Stimulated activated CD4-positive, alpha-beta T cell treated with anti-CD3 and anti-CD28 coated beads, Interleukin-2, amount 100 ng/mL, for 48 hours (primary cell): ENCODE results near the gene JRKL.

Experiments
- DNase-seq, 2 donors: peaks; one replicate each; pipeline ENCODE4 v3.0.0-alpha.2; 2020

JRKL gene

DNA sequence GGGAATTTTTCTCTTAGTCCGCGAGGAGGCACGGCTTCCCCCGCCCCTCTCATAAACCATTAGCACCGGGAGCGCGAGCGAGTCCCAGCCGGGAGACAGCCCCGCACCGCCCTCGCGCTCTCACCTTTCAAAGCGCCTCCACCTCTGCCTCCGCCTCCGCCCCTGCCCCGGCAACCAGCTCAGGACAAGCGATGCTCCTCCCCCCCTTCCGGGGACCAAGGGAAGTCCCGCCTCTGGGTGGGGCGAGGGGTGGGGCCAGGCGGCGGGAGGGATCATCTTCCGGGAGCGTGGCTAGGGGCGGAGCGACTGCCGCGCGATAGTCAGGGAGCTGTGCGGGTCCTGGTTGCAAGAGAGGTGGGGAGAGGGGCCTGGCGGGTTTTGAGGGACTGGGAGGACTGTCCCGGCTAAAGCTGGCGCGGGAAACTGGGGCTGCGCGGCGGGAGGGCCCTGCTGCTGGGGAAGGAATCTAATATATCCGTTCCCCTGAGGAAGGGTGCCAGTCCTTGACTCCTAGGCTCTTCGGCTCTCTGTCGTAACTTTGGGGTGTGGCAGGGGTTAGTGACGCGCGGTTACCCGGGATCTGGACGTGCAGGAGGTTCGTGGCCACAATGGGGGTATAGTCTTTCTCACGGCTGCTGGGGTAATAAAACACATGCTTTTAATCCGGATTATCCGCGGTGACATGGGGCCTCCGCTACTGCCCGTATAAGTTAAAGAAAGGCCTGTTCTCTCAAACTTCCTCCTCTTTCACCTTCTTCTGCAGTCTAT, at the start of gene JRKL, which contains the start of gene CCDC82:
Gene JRKL (plus strand): TSS at position 294 of the 768 bp plus-strand sequence. CDS start 637 bp downstream, outside the sequence.
Gene CCDC82 (minus strand): TSS at position 193 of the 768 bp plus-strand sequence. CDS start 5,165 bp downstream, outside the sequence.
- peak; percentile 98 for DNase-seq

DNA sequence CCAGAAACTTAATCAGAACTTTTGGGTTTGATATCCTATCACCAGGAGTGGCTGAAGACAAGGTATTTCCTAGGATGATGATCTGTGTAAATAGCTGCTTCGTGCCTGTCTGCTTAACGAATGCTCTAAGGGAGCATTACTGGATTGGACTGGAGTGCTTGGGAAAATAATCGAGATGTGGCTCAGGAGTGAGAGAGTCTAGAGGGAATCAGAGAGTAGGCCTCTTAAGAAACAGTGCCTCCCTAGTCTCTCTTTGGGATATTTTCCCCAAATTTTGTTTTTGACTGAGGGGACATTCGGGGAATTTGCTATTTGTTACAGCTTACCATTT, 49.3 kb upstream of the JRKL start:
- no peak for DNase-seq

DNA sequence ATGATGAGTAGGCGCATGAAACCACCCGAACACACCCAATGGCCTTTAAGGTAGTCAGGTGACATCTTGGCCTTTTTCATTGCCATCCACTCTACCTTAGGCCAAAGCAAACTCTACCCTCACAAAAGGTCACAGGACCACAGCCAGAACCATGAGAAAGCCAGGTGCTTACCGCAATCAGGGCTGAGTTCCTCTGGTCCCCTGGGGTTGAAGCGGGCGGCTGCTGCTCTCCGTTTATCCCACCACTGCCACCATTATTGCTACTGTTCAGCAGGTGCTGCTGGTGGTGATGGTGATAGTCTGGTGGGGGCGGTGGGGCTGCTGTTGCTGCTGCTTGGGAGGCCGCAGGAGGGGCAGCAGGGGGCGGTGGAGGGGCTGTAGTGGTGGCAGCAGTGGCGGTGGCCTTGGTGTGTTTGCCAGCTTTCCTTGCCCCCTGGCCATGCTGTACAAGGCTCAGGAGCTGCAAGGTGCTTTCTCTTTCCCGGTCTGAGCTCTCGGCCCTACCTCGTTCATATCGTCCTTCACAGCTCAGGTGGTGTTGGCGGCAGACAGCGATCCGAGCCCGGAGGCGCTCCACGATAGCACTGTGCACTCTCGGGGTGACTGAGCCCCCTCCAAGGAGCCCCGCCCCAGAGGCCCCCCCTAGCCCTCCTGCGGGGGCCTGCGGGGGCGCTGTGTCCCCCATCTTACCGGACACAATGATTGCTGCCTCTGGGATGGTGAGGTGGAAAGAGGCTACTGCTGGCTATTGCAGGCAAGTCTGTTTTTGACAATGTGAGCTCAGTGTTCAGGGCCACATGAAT, 48.4 kb upstream of the JRKL start:
- DNase-seq = peak in 1 of 2 donors; percentile 50

DNA sequence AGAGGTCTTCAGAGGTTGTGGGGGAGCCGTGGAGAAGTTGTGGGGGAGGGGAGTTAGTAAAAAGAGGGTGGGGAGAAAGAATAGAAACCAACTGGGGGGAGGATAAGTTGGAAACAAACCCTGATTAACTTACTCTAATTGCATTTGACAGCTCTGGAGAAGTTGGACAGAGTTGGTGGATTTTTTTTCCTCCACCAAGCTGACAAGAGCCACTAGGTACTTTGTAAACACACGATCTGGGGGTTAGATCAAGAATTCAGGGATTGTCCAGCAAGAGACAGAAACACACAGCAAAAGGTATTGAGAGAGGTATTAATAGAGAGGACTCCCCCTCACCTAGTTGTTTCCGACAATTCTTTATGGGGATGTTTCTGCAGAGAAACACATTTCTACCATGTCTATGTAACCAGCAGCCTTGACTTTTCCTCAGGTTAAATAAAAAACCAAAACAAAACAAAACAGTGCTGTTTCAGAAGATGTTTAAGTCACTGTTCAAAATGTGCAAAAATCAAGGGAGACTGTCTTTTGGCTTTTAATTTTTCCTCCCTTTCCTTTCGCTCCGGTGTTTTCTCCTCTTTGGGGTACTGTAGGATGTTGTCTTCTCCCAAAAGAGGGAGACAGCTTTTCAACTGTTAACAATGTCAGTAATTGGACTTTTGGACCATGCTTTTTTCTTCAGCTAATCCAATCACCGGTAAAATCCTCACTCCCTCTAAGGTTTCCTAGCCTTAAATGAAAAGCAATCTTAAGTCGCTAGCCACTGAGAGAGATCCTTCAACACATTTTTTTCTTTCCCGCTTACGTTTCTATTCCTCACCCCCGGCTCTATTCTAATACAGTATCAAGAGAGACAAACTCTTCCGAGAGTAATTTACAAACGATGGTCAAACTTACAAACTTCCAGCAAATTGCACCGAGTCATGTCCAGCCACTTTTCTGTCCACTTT, 47.5 kb upstream of the JRKL start:
- no peak for DNase-seq

DNA sequence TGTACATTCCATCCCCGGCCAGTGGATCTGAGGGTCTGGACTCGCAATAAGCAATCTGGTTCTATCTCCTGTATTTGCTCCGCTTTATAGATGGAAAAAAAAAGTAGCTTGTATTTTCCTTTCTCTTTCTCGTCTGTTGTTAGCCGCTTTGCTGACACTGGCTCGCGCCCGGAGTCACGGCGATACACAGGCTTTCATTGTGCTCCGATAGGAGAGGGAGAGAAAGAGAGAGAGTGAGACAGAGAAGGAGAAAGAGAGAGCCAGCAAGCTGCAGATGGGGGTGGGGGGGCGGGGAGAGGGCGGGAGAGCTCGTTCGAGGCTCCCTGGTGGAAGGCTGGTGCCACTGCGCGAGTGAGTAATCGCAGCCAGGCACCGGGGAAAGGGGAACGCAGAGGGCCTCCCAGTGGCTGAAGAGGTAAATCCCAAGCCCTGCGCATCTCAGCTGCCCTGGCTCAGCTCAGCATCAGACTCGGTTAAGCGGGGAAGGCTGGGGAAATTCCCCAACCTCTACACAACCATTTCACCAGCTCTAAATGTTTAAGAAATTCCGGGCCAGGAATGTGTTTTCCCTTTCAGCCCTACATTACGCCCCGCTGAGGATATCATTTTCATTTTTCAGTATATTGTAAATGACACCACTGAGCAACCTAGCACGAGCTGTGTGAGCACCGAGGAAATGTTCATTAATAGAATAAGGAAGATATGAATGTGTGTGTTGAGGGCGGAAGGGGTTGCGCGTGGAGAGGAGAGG, 46.7 kb upstream of the JRKL start, which contains the start of gene MAML2:
Gene MAML2 (minus strand): TSS at position 235 of the 751 bp plus-strand sequence. CDS start 1,300 bp downstream, outside the sequence.
- peak; percentile 75 to 78 for DNase-seq

DNA sequence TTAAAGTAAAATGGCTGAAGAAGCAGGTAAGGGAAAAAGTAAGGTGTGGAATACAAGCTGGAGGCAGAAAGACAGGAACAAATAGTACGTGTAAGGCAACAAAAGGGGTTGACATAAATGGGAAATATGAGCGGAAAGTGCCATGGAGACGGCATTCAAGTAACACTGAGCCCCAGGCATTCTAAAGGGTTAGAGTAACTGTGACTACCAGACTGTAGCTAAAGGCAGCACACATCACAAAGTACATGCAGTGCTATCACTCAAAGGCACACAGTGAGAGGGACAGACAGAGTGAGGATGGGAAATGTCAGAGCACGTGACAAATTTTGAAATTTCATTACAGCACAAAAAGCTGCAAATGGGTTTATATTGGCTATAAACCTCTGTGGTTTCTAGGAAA, 33.0 kb upstream of the JRKL start:
- DNase-seq = no peak

DNA sequence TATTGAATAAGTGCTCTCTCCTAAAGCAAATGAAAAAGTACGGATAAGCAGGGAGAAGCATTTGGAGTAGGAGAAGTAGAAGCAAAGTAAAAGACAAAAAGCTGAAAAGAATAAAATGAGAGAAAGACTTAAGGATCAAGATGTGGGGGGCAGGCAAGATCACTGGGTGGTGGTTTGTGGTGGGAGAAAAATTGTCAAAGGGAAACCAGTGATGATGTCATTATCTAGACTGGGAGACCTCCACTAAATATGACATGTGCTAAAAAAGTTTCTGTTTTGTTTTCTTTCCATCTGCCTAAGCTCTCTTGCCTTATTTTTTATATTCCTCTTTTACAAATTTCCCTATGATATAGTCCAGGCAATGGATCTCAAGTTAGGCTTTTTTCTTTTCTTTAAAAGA, 32.0 kb upstream of the JRKL start:
- DNase-seq = no peak

GRCh38 chr11:96358321-96358720, 31.5 kb upstream of the JRKL start:
- DNase-seq = no peak

GRCh38 chr11:96361778-96362177, 28.0 kb upstream of the JRKL start:
- DNase-seq = no peak

DNA sequence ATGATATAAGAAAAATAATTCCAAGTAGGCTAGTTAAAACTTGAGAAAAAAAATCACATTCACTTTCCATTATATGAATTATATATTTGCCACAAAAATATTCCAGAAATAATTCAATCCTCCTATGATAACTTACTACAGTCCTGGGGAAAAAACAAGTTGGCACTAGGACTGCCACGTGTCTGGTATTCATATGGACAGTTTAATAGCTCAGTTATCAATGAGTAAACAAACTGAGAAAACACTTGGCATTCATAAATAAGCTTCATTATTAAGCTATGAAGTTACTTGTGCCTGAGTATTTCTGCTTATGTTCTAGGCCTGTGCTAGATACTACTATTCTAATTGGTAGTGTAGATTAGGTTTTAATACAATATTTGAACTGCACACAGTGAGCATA, 24.3 kb upstream of the JRKL start:
- no peak for DNase-seq

GRCh38 chr11:96366024-96366423, 23.8 kb upstream of the JRKL start:
- DNase-seq = no peak

DNA sequence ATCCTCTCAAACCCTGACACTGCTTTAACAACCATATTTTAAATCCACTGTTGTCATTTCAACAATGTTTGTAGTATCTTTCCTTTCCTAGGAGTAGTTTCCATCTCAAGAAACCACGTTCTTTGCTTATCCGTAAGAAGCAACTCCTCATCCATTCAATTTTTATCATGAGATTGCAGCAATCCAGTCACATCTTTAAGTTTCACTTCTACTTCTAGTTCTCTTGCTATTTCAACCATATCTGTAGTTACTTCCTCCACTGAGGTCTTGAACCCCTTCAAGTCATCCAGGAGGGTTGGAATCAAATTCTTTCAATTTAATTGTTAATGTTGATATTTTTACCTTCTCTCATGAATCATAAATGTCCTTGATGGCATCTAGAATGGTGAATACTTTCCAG, 22.5 kb upstream of the JRKL start:
- DNase-seq = no peak

- no peak for DNase-seq
These were observed 16.0 kb upstream of the JRKL start for GRCh38 chr11:96373826-96374225.

- DNase-seq = no peak
These were observed 13.0 kb upstream of the JRKL start for GRCh38 chr11:96376796-96377195.

DNA sequence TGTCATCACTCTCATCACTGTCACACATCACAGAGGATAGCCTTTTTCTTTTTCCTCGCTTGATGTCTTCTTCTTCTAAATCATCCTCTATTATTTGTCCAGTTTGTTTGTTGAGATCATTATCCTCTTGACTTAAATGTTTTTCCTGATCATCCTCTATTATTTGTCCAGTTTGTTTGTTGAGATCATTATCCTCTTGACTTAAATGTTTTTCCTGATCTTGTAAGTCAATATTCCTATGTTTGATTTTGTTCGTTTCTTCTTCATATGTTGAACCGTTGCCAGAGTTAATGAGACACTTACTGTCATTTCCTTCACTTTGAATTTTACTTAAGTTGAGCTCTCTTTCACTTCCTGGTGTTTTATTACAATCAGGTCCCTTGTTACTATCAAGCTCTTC, 5.7 kb upstream of the JRKL start:
- no peak for DNase-seq

- DNase-seq = no peak
These were observed 4.6 kb upstream of the JRKL start for GRCh38 chr11:96385187-96385586.

DNA sequence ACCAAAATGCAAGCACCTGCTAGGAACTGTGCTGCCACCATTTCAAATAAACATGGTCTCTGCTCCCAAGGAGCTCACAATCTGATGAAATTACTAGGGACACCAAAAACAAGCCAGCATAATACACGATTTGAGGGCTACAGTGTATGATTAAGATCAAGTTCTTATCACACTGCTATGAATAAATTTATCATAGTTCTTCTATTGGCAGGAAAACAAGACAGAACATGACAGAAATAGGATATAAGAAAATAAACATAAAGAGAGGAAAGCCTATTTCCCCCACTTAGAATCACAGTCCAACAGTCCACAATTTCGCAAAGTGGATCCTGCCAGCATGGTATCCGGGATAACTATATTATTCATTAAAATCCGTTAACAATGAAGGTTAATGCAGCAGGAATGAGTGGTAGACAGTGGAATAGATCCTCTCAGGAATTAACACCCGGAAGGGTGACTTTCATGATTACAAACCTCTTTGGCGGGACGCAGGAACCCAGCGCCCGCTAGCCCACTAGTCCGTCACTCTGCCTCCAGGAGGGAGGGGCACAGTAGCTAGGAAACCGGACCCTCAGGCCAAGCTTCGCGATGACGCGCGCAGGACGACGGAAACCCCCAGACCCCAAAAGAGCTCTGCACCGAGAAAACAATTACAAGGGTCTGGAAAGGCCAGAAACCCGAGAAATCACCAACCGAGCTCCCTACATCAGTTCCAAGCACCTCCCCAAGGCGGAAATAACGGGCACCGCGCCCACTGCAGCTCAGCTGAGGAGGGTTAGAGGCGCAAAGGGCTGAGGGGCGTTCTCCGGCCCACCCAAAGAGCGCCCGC, 708 bp upstream of the JRKL start:
- no peak for DNase-seq

GRCh38 chr11:96390488-96390792, 627 bp downstream of the JRKL start:
- no peak for DNase-seq

GRCh38 chr11:96391698-96392307, 2.0 kb downstream of the JRKL start:
- no peak for DNase-seq

DNA sequence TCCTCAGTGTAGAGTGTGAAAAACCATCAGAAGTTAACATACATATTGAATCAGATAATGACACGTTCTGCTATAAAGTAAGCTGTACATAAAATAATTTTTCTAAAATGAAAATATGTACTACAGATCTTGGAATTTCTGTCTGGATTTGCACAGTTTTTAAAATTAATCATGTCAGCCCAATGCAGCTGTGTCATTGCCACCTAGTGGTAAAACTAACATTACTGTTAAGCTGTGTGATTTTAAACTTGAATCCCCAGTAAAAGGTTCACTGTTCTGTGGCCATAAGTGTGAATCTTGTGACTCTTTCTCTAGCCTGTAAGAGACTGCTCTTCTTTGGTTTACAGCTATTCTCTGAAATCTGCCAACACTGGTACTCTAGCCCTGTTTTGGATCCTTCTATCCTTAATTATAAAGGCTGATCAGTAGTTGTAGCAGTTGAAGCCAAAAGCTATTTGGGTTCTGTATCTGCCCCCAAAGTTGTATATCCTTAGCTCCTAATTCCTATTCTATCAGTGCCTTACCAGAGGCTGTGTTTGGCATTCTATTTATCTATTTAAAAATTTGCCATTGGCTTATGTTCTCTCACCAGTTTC, 4.0 kb downstream of the JRKL start:
- no peak for DNase-seq

DNA sequence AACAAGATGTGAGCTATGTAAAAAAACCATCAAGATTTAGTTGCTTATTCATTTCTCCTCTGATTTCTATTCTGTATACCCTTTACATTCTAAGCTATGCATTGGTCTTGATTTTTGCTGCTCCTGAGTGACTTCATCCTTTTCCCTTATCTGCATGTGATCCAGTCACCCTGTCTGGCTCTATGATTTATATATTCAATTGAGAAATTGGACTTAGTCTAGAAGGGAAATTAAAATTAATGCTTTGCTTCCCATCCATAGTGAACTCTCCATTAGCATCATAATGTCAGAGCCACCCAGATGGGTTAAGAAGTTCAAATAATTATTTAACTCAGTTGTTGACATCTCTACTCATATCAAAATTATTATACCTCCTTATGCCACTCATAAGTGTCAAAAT, 5.0 kb downstream of the JRKL start:
- DNase-seq = no peak
